ENCODE data around the gene RBPJ.

GRCh38 chr4:26406346-26406975, 85.6 kb downstream of the RBPJ start:
- TF ChIP-seq CTCF (IDR thresholded peaks at IDR 0.05), result no peak
- TF ChIP-seq POLR2A (IDR thresholded peaks at IDR 0.05), result no peak

Measured in body of pancreas (tissue), 4 donors.